Middle frontal gyrus (tissue), 1 donor: ENCODE results near the gene SLCO2A1.
"Not testable (repeated sequence)": the region's sequence is repeated elsewhere in the genome, so short reads cannot be mapped to it uniquely, and the experiment has no call there.

Experiments used
- DNase-seq: peaks from one replicate; pipeline ENCODE4 v3.0.0-alpha.2; 2015; ENCODE audit warnings: low spot score; ENCODE audit errors: extremely low spot score

The SLCO2A1 gene

DNA sequence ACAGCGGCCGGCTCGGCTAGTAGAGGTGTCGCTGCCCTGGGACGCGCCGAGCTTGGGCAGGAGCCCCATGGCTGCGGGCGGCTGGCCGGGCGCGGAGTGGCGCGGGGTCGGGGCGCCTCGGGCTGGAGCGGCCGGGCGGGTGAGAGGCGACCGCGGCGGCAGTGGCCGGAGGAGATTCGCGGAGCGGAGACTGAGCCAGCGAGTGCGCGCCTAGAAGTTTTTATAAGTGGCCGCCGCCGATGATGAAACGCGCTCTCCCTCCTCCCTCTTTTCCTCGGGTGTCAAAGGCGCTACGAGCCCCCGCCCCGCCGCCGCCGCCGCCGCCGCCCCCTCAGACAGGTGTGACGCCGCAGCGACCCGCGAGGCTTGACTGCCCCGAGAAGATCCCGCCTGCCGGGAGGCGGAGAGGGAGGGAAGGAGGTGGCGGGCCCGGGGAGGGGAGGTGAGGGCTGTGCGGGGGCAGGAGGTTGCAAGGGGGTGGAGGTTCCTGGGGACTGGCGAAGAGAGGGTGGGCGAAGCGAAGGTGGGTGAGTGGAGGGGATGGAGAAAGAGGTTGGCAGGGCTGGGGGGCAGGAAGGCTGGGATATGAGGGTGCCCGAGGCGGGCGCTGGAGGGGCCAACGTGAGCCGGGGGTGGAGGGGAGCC is at the start of gene SLCO2A1:
TSS of gene SLCO2A1 (minus strand) at position 192 of the 645 bp plus-strand sequence. CDS start at position 69, 123 bp downstream.
- no peak for DNase-seq

GRCh38 chr3:134079111-134079547 is 49.4 kb upstream of the SLCO2A1 start:
- no peak for DNase-seq

DNA sequence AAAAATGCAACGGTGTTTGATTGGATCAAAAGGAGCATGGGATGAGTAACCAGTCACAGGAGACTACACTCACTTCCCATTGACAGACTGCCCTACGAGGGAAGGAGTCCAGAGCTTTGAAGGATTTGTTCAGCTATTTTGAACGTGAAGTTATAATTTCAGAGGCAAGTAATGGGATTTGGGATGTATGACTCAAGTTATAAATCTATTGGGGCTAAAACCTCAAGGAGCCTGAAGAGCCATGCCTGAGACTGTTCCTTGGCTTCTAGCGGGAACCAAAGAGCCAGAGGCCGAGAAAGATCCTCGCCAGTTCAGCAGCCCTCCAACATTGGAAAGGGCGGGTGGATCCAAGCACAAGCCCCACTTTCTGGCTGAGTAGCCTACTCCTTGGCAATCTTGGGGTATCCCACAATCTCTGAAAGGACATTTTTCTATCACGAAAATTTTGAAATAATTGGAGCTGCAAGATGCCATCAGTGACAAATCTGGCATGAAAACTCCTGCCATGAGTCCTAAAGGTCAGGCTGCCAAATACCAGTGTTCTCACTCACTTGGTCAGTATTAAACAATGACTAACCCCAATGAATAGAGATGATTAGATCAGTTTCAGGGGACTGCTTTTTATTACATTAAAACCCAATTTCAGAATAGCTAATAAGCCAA is 48.6 kb upstream of the SLCO2A1 start:
- DNase-seq: no peak

- no peak for DNase-seq
These were observed 48.0 kb upstream of the SLCO2A1 start for GRCh38 chr3:134077649-134078161.

DNA sequence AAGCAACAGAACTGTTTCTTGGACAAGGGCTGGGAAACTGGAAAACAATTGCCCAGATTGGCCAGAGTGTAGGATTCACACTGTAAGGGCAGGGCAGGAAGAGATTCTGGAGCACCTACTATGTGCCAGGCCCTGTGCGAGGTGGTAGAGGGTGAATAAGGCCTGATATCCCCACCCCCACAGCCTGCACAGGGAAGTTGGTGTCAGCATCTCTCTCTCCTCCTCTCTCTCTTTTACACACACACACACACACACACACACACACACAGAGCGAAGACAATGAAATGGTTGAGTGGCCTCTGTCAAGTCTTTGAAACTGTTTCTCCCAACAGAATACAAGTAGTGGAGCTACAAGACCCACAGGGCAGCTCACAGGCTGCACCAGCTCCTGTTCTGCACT is 47.1 kb upstream of the SLCO2A1 start:
- DNase-seq: no peak

- DNase-seq: no peak
These were observed 46.1 kb upstream of the SLCO2A1 start for GRCh38 chr3:134075846-134076245.

DNA sequence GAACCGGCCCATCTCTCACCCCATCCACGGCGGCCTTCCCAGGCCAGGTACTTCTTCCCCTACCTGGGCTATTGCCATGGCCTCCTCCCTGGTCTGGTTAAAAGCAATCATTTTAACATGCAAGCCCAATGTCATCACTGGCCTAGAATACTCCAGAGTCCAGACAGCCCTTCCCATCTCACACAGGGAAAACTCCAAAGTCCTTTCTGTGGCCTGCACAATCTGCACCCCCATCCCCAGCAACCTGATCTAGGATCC is 45.8 kb upstream of the SLCO2A1 start:
- DNase-seq: no peak

DNA sequence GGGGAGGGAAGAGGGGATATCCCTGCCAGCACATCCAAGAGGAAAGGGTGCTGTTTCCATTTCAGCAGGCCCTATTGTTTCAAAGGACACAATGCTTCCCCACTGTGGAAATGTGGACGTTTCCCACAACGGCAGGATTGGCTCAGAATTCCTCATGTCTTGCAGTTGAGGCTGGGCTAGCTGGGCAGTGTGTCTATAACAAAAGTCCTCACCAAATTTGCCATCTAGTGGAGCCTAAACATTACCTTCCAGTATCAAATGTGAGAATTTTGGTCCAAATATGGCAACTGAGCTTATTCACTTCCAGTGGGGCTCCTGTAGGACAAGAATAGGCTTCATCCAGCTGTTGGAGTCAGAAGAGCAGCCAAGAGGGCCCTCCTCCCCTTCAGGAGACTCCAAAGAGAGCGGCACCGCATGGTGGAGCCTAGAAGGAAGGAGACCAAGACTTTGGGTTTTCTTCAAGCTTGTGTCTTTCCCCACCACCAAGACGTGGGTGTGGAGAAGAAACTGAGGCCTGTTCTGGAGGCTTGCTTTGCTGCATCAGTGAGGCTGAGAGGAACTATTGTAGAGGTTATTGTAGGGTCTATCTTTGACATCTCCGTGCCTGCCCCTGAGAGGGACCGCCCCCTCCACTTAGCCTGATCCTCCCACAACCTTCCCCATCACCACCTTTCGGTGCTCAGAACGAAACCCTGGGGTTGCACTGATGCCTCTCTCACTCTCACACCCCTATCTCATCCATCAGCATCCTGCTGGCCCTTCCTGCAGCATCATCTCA is 45.3 kb upstream of the SLCO2A1 start:
- DNase-seq: no peak

GRCh38 chr3:134074001-134074789 is 44.5 kb upstream of the SLCO2A1 start:
- no peak for DNase-seq

- DNase-seq: no peak
These were observed 43.8 kb upstream of the SLCO2A1 start for GRCh38 chr3:134073583-134073945.

- DNase-seq: no peak
These were observed 43.3 kb upstream of the SLCO2A1 start for GRCh38 chr3:134072881-134073582.

GRCh38 chr3:134070281-134070680 is 40.6 kb upstream of the SLCO2A1 start:
- DNase-seq: not testable (repeated sequence)

GRCh38 chr3:134068429-134068828 is 38.7 kb upstream of the SLCO2A1 start:
- DNase-seq: no peak

DNA sequence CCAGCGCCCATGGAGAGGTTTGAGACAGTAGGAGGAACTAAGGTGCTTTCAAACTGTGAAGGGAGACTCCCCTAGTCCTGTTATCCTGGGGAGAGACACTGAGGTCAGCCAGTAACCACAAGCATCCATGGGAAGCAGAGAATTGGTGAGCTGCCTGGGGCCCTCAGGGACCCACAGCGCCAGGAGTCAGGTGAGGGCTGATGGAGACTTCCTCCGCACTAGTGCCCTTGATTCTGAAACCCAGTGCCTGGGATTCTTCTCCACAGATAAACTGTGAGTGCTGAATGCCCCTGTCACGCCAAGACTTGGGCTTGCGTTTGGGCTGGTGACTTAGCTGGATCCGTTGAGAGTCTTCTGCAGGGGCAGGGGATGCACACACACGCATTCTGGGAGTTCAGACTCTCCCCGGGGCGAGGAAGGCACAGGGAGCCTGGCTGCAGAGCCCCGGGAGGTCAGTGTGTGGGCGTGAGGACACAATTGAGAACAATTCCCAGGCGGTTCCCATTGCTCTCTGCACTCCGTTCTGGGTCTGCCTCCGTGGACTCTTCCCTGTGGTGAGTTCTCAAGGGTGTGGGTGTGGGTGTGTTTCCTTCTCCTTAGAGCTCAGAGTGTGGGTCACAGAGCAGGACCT is 37.9 kb upstream of the SLCO2A1 start:
- no peak for DNase-seq

DNA sequence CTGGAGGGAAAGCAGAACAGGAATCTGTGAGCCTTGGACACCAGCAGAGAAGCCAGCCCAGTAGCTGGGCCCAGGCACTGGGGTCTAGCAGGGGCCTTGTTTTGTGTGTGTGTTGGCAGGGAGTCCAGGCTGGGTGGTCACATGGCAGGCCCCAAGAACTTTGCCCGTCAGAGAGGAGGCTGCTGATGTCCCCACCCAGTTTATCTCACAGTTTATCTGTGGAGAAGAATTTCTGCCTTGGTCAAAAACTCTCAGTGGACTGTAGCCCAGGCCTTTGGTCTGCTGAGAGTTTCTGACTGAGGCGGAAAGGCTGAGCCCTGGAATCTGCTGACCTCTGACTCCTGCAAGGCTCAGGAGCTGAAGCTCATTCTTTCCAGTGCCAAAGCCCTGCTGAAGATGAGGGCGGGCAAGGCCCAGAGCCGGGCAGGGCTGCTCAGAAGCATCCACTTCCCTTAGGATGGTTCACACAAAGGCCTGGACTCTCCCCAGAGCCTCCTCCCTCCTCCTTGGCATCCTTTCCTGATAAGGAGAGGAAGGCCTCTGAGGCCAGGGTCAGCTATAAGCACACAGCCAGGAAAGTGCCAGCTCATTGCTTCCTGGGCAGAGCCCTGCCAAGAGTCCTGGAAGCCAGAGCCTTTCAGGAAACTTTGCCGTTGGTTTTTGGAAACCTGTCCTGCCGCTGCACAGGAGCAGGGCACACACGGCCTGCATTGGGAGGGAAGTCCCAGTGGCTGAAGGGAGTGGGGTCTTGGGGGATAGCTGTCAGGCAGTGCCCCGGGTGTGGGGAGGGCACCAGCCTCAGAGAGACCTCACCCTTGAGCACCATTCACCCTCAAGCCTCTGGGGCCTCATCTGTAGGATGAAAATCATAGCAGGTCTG is 37.2 kb upstream of the SLCO2A1 start:
- DNase-seq: no peak

DNA sequence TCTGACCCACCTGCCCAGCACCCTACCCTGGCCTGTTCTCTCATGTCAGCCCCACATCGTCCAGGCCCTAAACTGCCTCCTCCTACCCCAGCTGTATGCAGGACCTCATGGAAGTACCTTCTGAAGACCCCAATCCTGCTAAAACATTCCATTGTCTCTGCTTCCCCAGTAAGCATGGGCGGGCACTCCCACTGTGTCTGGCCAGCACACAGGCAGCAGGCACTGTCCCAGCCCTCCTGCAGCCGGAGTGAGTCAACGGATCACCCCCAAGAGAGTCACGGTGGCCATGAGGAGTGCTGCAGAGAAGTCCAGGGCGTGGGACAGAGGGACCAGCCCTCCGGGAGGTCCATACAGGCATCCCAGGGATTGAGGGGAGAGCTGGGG is 36.4 kb upstream of the SLCO2A1 start:
- DNase-seq: no peak

DNA sequence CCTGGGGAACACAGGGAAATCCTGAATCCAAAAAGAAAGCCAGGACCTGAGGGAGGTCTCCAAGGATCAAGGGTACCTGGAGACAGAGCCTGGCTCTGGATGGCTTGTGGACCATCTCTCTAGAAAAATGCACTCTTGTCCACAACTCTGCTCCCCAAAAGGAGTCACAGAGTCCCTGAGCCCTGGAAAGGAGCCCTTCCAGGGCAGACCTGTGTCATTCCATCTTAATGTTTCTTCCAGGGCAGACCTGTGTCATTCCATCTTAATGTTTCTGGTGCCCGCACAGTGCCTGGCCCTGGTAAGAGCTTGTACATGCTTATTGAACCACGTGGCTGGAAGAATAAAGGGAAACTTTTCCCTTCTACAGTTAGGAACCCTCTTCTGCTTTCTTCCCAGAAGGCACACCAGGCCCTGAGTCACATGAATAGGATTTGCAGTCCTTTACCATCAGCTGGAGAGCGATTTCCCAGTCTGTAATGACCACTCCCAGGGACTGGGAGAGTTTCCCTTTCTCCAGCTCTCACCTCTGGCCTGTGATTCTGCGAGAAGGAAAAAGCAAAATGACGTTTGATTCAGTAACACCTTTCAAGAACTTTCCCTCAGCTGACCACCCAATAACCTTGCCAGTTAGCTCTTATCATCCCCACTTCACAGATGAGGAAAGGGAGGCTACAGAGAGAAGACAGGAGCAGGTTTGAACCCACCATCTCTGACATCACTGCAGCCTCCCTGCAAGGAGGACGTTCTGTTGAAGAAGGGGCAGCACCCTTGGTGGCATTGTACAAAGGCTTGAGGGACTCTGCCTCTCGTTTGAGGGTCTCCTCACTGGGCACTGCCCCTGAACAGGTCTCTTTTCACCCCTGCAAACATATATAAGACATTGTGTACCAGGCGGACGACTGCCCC is 35.8 kb upstream of the SLCO2A1 start:
- DNase-seq: no peak

DNA sequence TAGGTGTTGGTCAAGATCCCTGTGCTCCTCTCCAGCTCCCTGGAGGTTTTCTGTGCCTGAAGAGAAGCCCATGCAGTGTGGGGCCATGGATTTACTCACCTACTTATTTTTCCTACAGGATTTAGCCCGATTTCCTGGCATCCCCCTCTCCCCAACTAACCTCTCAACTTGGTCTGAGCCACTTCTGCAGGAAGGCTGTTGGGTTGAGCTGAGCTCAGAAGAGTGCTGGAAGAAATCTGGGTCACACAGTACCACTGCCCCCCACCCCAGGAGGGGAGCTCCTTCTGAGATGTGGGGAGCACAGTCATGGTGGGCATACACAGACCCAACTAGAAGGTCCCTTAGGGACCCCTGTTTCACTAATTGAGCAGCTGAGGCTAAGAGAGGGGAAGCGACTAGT is 34.4 kb upstream of the SLCO2A1 start:
- no peak for DNase-seq

DNA sequence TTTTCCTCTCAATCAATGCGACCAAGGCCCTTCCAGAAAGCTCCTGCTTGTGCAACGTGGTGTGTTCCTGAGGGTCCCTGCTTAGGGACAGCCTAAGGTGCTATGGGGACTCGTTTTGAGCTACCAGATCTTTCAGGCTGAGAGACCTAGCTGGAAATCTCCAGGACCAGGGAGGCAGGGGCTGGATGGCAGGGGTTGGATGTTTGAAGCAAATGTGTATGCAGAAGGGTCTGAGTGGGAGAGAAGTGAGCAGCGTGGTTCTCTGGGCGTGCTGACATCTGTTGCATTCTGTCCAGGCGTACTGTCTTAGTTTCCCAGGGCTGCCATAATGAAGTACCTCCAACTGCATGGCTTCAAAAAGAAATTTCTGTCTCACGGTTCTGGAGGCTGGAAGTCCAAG is 31.7 kb upstream of the SLCO2A1 start:
- no peak for DNase-seq
